B cell (primary cell): ENCODE data around the gene CRYGN. TPM values are rescaled to one million over a fixed set of nuclear protein-coding genes. Genes with fewer than 3 reads are reported as not detected.

Experiments
- ATAC-seq: fragments of 200-7000 bp; cut with Tn5 transposase; one replicate; pipeline ENCODE4 v1.10.0; 2021; ENCODE audit warnings: low read depth, mild to moderate bottlenecking, moderate number of reproducible peaks, moderate library complexity
- CTCF ChIA-PET: fragments of 350-600 bp; sonication (Branson Sonifier 250); formaldehyde crosslinking; loops from one replicate; lab custom pipeline; 2021; ENCODE audit warnings: antibody characterized with exemption, inconsistent platforms; lab: Charles Lee
- POLR2A ChIA-PET: fragments of 350-600 bp; sonication (Branson Sonifier 250); formaldehyde crosslinking; loops from one replicate; lab custom pipeline; 2021; ENCODE audit warnings: antibody characterized with exemption; lab: Charles Lee
- DNase-seq: peaks from one replicate; pipeline ENCODE4 v3.0.0; 2013
- H2AFZ ChIP-seq: 2 replicates; pipeline ENCODE4 v1.6.1; 2012; ENCODE audit warnings: mild to moderate bottlenecking, low read depth, low read length; ENCODE audit not compliant: insufficient read depth, poor library complexity, severe bottlenecking
- H3K27ac ChIP-seq, 2 donors: 1 replicate in 1 of 2; 2 replicates in 1 of 2; pipeline ENCODE4 v1.5.1; 2012 to 2013; ENCODE audit warnings: low read length in 2 of 2, mild to moderate bottlenecking in 2 of 2, moderate library complexity in 1 of 2
- H3K27me3 ChIP-seq, 4 experiments: fragments of 200-600 bp in 1 of 4; sonication (generic) in 1 of 4; replicated peaks in 1 of 4; 1 replicate in 2 of 4; 2 replicates in 2 of 4; pipeline versions ENCODE4 v1.6.1 to v1.7.0; 2013 to 2016; ENCODE audit warnings: low read length in 3 of 4, mild to moderate bottlenecking in 2 of 4, mixed read lengths in 1 of 4, moderate library complexity in 1 of 4; ENCODE audit not compliant: insufficient read depth in 4 of 4, control insufficient read depth in 3 of 4; ENCODE audit errors: control extremely low read depth in 1 of 4
- H3K36me3 ChIP-seq, 2 experiments: replicated peaks in 1 of 2; 1 replicate in 1 of 2; 2 replicates in 1 of 2; pipeline versions ENCODE4 v1.6.1 to v1.7.1; 2013; ENCODE audit warnings: low read length in 1 of 2; ENCODE audit not compliant: insufficient read depth in 2 of 2, control insufficient read depth in 1 of 2; ENCODE audit errors: control extremely low read depth in 1 of 2, extremely low read depth in 1 of 2
- H3K4me1 ChIP-seq, 2 donors: fragments of 200-600 bp in 1 of 2; sonication (generic) in 1 of 2; 1 replicate in 1 of 2; 2 replicates in 1 of 2; pipeline versions ENCODE4 v1.5.1 to v1.6.1; 2013 to 2017; ENCODE audit warnings: low read length in 2 of 2; ENCODE audit not compliant: control insufficient read depth in 2 of 2, insufficient read depth in 2 of 2
- H3K4me2 ChIP-seq: replicated peaks from 2 replicates; pipeline ENCODE3; 2012; ENCODE audit warnings: mild to moderate bottlenecking, low read depth, low read length; ENCODE audit not compliant: poor library complexity, severe bottlenecking
- H3K4me3 ChIP-seq, 5 experiments: fragments of 200-600 bp in 1 of 5; sonication (generic) in 1 of 5; 1 replicate in 3 of 5; 2 replicates in 2 of 5; pipeline versions ENCODE4 v1.5.1 to v1.7.0; 2011 to 2016; ENCODE audit warnings: low read length in 4 of 5, mild to moderate bottlenecking in 4 of 5, low read depth in 2 of 5, control low read depth in 1 of 5, moderate library complexity in 1 of 5; ENCODE audit not compliant: insufficient read depth in 1 of 5; ENCODE audit errors: control extremely low read depth in 1 of 5, extremely low read depth in 1 of 5
- H3K79me2 ChIP-seq: fragments of 200-600 bp; sonication (generic); one replicate; pipeline ENCODE4 v1.6.0; 2016; ENCODE audit warnings: low read length; ENCODE audit not compliant: control insufficient read depth, insufficient read depth
- H3K9ac ChIP-seq: fragments of 200-600 bp; sonication (generic); 2 replicates; pipeline ENCODE4 v1.6.1; 2017; ENCODE audit warnings: mild to moderate bottlenecking, low read length, moderate library complexity
- H3K9me3 ChIP-seq, 3 donors: one replicate each; pipeline versions ENCODE4 v1.6.1 to v1.7.1; 2013; ENCODE audit warnings: low read length in 2 of 3; ENCODE audit not compliant: control insufficient read depth in 2 of 3, insufficient read depth in 1 of 3; ENCODE audit errors: control extremely low read depth in 1 of 3
- H4K20me1 ChIP-seq: 2 replicates; pipeline ENCODE4 v1.6.0; 2012; ENCODE audit warnings: mild to moderate bottlenecking, low read length; ENCODE audit not compliant: insufficient read depth, control insufficient read depth, poor library complexity, severe bottlenecking
- H3K27ac Mint-ChIP-seq: one replicate; pipeline ENCODE4 v1.8.0; 2021; ENCODE audit warnings: mixed read lengths
- H3K27me3 Mint-ChIP-seq: one replicate; pipeline ENCODE4 v1.8.0; 2021; ENCODE audit warnings: mixed read lengths
- H3K4me1 Mint-ChIP-seq: one replicate; pipeline ENCODE4 v1.8.0; 2021; ENCODE audit warnings: mixed read lengths
- H3K4me3 Mint-ChIP-seq: one replicate; pipeline ENCODE4 v1.8.0; 2021; ENCODE audit warnings: mixed read lengths
- H3K9me3 Mint-ChIP-seq: one replicate; pipeline ENCODE4 v1.8.0; 2022; ENCODE audit warnings: mixed read lengths; ENCODE audit not compliant: insufficient read depth
- EZH2 ChIP-seq: IDR thresholded peaks from 2 replicates; pipeline ENCODE4 v1.6.1; 2012; ENCODE audit warnings: borderline replicate concordance, low read depth, mild to moderate bottlenecking, moderate library complexity, low read length; ENCODE audit not compliant: insufficient read depth, poor library complexity, severe bottlenecking
- WGBS: methylation state at CpG from one replicate; pipeline ENCODE4 v1.1.5; 2013; ENCODE audit warnings: missing lambda C conversion rate; ENCODE audit not compliant: insufficient coverage; 5-methylcytosine and 5-hydroxymethylcytosine counted together
- intact Hi-C: fragments of 100-400 bp; cut with micrococcal nuclease; formaldehyde crosslinking; loops from one replicate; pipeline ENCODE4 v1.10.0; 2022
- polyA plus RNA-seq: library from polyadenylated mRNA; depleted of rRNA; stranded (reverse); fragments of >200 nt; gene quantifications from 2 replicates; pipeline ENCODE4 v1.2.3, GENCODE V29; 2012
- total RNA-seq, 2 donors: library from RNA; stranded (reverse); fragments of 120-200 nt in 1 of 2; gene quantifications; 1 replicate in 1 of 2; 2 replicates in 1 of 2; pipeline versions ENCODE4 v1.2.3 to v1.2.4, GENCODE V29; 2013 to 2022
- TF ChIP-seq, protein P1 (sequence below): fragments of 200-600 bp; IDR thresholded peaks from one replicate; pipeline ENCODE4 v1.8.0; 2022; ENCODE audit warnings: antibody characterized with exemption, mild to moderate bottlenecking

CRYGN gene
- total and polyA plus RNA-seq, 2 donors (not counting 1 experiment from before 2014, with no cell fraction given) = not detected

DNA sequence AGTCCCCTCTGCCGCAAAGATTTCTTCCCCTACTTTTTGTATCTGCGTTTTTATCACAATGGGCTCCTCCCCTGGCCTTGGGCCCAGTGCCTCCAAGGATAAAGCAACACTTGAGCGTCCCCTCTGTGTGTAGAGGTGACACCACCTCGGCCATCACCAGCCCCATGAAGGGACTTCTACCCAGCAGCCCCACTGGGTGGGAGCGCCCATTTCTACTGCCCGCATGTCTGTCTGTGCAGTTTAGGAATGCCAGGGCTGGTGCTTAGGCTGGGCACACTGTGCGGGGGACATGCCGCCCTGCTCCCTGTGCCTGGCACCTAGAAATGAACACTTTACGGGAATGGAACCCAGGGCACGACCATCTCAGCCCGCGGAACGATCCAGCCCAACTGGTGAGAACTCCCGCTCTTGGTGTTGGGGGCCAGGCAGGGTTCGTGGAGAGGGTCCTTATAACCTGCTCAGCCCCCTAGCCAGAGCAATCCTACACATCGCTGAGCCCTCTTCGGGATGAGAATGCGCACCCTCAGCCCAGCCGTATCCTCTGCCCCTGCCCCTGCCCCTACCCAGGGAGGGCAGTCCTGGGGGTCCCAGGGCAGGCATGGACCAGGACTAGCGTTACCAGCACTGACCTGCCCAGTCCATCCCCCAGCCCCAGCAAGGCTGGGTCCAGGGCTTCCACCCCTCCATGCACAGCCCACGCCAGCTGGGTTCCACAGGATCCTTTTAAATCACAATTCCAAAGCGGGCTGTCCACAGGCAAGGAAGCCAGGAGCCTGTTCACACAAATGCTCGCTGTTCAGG lies 12.8 kb downstream of the CRYGN start:
- no peak for DNase-seq
- H3K4me1 Mint-ChIP-seq = peaks cover 12% of the 10 kb centered on the region
- H3K27ac Mint-ChIP-seq = no peak overlapping the region
- WGBS = 97% methylated on average over 20 of the region's 23 CpGs
- no peaks in the 10 kb centered on the region for H3K79me2 ChIP-seq
- no peak for ATAC-seq
- H3K4me3 ChIP-seq = no peak overlapping the region
- no peak overlapping the region for H2AFZ ChIP-seq
- H3K9ac ChIP-seq = no peak overlapping the region
- peaks cover under 1% of the 10 kb centered on the region for H3K9me3 Mint-ChIP-seq
- H3K27me3 Mint-ChIP-seq = peaks cover 34% of the 10 kb centered on the region
- no peak overlapping the region for H3K27ac ChIP-seq
- TF ChIP-seq EZH2 = no peak
- TF ChIP-seq, protein P1, sequence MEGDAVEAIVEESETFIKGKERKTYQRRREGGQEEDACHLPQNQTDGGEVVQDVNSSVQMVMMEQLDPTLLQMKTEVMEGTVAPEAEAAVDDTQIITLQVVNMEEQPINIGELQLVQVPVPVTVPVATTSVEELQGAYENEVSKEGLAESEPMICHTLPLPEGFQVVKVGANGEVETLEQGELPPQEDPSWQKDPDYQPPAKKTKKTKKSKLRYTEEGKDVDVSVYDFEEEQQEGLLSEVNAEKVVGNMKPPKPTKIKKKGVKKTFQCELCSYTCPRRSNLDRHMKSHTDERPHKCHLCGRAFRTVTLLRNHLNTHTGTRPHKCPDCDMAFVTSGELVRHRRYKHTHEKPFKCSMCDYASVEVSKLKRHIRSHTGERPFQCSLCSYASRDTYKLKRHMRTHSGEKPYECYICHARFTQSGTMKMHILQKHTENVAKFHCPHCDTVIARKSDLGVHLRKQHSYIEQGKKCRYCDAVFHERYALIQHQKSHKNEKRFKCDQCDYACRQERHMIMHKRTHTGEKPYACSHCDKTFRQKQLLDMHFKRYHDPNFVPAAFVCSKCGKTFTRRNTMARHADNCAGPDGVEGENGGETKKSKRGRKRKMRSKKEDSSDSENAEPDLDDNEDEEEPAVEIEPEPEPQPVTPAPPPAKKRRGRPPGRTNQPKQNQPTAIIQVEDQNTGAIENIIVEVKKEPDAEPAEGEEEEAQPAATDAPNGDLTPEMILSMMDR = no peak
- H3K4me3 Mint-ChIP-seq = no peak overlapping the region
- no peaks in the 10 kb centered on the region for H4K20me1 ChIP-seq
- H3K36me3 ChIP-seq = no peaks in the 10 kb centered on the region
- POLR2A ChIA-PET = no interaction called here
- no peak overlapping the region for H3K4me2 ChIP-seq
- peaks cover 0 to 4% (median 0%) of the 10 kb centered on the region in 4 experiments for H3K27me3 ChIP-seq
- peaks cover 0 to 3% (median 0%) of the 10 kb centered on the region in 3 donors for H3K9me3 ChIP-seq
- intact Hi-C loops = no loop called here
- H3K4me1 ChIP-seq = peaks cover 12 to 13% of the 10 kb centered on the region in 2 donors
- CTCF ChIA-PET = no interaction called here

GRCh38 chr7:151426441-151426903 lies 13.5 kb downstream of the CRYGN start:
- 93% methylated on average over 14 of the region's 14 CpGs for whole genome bisulfite sequencing
- Histone ChIP-seq H2AFZ (no peak overlapping the region), H3K4me3 (no peak overlapping the region), H3K36me3 (no peaks in the 10 kb centered on the region), H3K4me1 (peaks cover 12 to 13% of the 10 kb centered on the region in 2 donors), H3K4me2 (no peak overlapping the region), H3K9me3 (peaks cover 0 to 9% (median 4%) of the 10 kb centered on the region in 3 donors), H3K79me2 (no peaks in the 10 kb centered on the region), H4K20me1 (no peaks in the 10 kb centered on the region), H3K9ac (no peak overlapping the region), H3K27me3 (peaks cover 0 to 4% (median 1%) of the 10 kb centered on the region in 4 experiments), H3K27ac (no peak overlapping the region)
- ATAC-seq (no peak), DNase-seq (no peak)
- H3K9me3 Mint-ChIP-seq = peaks cover 3% of the 10 kb centered on the region
- intact Hi-C loops = no loop called here
- H3K27me3 Mint-ChIP-seq = peaks cover 34% of the 10 kb centered on the region
- peaks cover 12% of the 10 kb centered on the region for H3K4me1 Mint-ChIP-seq
- POLR2A ChIA-PET = no interaction called here
- no peak overlapping the region for H3K27ac Mint-ChIP-seq
- no peak overlapping the region for H3K4me3 Mint-ChIP-seq
- CTCF ChIA-PET = no interaction called here
- no peak for TF ChIP-seq EZH2
- TF ChIP-seq, protein P1 = no peak
